NCI-H2227 (cell line): ENCODE measurements around the gene DHX9.

Experiments used
- DNase-seq: peaks from one replicate; lab custom pipeline; 2025; ENCODE audit not compliant: unreplicated experiment; lab: John Stamatoyannopoulos, UW

DHX9 gene

DNA sequence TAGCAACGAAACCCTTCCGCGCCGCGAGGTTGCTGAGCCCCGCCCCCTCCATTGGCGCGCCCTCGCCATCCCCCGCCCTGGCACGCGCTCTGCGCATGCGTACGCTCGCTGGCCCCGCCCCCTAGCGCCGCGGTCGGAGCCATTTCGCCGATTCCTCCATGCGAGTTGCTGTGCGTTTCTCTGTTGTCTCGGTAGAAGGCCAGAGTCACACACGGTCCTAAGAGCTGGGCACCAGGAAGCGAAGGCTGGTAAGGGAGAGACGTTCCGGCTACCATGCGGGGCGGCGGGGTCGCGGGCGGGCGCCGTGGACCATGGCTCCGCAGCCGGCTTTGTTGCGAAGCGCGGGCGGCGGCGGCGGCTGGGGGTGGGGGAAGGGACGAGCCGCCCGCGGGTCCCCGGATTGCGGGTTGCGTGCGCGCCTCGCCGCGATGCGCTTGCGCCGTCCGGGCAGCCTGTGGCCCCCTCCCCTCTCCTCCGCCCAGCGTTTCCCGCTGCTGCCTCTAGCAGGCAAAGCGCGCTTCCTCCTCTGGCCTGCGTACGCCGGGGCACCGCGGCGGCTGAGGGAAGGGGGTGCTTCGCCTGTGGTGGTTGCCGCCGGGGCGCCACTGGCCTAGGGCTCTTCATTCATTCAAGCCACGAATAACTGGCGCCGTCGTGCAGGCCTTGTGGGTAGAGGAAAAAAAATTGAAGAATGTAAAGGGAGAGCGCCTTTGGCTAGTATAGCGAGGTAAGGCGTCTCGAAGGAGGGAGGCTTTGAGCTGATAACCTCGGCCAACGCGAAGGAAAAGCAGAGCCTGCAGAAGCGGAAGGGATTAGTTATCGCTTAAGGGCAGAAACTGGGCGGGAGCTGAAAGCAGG is at the start of gene DHX9:
TSS of gene DHX9 (plus strand) at position 139 of the 858 bp plus-strand sequence. CDS start 3,220 bp downstream, outside the sequence.
- peak; percentile 97 for DNase-seq

DNA sequence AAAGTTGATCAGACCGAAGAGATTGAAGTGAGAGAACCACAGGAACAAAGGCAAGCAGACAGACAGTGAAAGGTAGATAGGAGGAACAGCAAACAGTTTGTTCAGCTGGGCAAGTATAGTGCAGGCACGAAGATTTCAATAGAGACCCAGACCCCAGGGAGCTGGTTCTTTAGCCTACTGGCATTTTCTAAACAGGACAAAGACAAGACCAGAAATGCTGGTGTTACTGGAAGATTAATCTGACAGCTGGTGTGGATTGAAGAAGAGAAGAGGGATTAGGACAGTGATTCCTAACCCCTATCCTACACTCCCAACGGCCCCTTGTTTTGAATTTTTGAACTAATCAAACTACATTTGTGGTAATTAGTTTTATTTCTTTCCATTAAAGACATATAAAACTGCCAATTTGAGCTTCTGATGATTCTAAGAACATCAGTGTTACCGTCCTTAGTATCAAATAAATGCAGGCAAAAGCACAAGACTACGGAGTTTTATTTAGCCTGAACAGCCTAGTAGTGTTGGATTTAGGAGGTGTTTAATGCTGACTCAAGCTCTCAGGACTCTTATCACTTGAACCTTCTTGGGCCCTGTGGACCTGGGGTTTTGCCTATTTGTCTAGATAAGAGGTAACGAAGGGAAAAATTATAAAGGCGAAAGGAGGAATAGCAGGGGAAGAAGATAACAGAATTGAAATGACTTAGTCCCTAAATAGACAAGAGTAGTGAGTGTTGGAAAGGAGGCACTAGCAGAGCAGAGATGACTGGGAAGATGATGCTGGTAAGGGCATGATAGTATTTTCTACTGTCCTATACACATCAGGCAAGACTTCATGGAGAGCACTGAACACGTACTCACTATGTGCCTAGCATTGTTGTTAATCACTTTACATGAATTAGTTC is 47.6 kb upstream of the DHX9 start:
- no peak for DNase-seq

DNA sequence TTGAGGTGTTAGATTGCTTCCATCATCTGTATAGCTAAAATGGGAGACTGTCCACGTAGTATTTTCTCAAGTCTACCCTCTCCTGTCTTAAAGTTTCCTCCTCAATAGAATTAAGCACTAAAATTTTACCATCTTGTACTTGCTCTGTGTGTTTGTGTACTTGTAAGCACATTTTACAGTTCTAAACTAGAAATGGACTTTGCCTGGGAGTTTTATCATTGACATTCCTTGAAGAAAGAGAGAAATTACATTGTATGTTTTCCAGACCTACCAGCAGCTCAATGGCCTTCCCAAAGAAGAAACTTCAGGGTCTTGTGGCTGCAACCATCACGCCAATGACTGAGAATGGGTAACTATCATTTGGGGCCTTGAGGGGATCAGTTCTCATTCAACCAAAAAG is 45.1 kb upstream of the DHX9 start:
- DNase-seq, result no peak

DNA sequence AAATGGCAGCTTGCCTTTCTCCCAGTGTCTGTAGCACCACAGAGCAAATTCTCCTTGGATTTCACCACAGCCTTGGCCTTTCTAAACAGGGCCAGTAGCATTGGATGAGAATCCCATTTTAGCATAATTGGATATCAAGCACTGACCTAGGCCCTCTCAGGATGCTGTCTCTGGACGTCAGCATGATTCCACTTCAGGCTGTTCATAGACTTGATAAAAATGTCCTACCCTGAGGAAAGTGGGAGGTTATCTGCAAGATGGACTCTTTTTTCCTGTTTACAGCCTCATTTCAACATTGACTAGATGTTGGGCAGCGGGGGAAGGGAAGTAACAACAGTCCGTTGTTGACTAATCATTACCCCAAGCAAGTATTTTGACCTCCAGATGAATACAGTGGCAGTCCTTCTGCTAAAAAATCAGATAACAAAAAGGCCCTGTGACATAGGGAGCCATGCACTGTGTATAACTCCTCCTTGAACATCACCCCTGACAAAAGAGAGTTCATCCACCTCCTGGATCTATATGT is 44.4 kb upstream of the DHX9 start:
- DNase-seq, result no peak

DNA sequence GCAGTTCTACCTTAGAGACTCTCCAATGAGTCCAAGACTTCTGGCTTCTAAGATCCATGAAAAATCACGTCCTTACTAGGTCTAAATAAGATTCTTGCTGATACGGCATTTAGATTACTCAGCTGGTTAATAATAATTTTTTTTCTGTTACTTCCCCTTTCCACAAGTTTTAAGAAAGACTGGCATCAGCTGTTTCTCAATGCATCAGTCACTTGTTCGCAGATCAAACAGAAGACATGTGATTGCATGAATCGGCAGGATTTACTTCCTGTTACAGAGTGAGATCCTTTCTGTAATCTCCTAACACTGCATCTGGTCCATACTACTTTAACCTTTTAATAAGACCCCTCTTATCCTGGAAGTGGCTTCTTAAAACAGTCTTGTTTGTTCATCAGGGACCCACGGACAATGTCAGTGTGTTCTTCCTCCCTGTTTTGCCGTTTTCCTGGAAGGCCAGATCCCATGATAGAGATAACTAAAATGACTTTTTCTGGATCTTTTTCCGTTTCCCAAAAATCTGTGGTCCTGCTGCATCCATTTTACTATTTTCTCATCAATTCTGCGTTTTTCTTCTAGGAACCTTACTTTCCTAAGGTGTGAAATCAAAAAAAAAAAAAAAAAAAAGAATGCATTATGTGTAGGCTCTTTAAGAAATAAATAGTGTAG is 43.5 kb upstream of the DHX9 start:
- no peak for DNase-seq

DNA sequence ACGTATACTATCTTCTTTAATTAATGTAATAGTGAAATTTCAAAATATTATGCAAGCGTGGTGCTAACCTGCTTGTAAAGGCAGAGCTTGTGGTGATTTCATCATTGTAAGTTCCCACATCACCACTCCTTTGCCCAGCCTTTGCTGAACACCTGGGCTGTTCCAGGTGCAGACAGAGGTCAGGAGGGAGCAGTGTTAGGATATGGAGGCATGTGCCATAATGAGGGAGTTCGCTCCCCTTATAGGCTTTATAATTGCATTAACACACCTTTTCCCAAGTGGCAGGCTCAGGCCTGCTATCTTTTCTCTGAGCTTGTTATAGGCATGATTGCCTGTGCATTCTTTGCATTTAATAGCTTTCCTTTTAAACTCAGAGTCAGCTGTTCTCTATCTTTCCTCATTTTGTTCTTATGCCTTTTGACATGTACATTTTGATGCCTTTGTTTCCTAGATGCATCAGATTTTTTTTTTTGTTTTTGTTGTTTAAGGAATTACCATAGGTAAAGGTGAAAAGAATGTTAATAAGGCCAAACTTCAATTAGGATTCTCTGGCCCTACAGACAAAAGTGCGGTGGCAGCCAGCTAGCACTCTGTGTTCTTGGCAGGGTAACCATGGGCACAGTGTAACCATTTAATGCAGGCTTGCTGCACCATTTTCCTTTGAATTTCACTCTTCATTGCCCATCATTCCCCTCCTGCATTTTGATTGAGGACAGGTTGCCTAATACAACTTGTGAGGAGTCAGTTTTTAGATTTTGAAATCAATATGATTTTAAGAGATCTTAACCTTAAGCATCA is 36.9 kb upstream of the DHX9 start:
- DNase-seq, result no peak

DNA sequence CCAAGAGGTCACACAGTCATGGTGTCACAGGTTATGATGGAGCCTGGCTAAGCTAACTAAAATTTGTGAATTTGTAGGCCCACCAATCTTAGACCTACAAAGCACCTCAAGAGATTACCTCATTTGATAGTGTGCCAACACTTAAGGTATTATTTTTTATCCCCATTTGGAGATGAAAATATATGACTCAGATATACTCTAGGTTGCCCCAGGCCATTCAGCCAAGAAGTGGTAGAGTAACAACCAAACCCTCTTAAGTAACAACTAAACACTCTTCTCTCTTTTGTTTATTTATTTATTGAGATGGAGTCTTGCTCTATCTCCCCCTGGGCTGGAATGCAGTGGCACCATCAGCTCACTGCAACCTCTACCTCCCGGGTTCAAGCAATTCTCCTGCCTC is 35.3 kb upstream of the DHX9 start:
- DNase-seq, result no peak

DNA sequence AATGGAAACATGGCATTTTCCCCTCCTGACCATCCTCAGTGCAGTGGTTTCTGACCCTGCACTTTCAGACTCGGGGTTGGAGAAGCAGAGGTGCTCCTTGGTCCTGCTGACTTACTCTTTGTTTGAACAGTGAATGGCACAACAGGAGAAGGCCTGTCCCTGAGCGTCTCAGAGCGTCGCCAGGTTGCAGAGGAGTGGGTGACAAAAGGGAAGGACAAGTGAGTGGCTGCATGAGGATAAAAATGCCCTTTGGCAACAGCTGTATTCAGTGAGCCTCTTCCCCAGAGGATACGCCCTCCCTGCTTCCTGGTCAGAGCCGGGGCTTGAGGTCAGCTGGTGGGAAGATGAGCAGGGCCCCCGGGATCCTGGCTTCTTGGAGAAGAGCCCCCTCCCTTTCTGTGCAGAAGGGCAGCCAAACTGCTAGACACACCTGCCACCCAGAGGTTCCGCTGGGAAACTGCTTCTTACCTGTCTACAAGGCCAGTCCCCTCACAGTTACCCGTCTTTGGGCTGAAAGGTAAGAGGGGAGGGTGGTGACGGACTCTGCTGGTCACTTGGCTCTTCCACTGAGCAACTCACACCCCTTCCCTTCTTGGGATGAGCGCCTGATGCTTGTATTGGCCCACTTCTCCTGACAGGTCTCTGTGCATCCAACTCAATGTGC is 33.0 kb upstream of the DHX9 start:
- peak; percentile 10 for DNase-seq

DNA sequence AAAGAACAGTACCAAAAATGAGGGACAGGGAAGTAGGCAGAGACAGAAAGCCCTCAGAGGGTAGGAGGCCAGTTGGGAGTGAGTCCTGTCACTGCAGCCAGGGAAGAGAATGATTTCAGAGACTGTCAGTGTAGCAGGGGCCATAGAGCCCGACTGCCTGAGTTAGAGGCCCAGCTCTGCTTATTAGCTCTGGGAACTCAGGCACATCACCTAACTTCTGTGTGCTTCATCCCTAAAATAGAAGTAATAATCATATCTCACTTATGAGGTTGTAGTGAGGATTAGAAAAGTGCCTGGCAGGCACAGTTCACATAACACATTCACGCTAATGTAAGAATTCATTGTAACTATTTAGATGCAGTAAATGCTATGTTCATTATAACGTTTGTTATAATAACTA is 31.2 kb upstream of the DHX9 start:
- no peak for DNase-seq

DNA sequence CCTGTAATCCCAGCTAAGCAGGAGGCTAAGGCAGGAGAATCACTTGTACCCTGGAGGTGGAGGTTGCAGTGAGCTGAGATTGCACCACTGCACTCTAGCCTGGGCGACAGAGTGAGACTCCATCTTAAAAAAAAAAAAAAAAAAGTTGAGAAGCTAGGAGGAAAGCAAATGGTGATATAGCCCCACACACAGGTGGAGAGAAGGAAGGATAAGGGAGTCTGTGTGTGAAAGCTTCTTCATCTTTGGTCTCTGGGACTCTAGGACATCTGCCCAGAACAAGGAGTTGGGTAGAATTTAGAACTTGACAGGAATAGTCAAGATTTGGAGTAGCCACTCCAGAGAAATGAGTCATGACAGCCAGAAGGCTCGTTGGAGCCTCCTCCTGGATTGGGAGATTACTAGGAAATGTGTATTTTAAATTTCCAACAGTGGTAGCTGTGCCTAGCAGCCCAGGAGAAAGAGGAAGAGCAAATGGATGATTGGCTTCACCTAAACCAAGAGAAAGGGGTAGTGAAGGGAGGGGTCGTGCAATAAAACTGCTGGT is 29.7 kb upstream of the DHX9 start:
- no peak for DNase-seq

DNA sequence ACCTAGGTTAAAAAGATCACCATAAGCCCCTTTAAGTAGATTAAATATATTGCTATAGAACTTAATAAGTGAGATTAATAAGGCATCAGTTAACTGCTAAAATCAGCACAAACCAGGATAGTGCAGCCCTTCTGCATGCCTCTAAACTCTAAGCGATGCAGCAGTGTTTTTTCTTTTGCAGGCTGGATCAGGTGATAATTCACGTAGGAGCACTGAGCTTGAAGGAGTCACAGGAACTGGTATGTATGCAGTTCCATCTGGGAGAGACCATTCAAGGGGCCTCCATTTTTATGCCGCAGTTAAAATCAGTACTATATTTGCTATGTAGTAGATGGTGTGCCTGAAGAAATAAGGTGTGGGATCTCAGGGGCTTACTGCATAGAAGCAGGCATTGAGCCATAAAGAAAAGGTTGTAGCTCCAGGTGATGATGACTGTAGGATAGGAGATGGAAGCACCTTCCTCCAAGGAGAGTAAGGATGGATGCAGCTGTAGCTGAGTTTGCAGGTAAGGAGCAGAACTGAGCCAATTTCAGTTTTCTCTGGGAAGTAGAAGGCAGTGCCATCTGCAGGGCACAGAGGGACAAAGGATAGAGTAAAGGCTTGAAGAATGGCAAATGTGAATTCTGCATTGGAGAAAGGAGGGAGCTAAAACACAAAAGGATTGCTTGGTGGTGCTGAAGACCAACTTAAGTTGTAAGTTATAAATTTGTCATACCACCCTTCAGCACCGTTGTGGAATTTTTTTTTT is 27.0 kb upstream of the DHX9 start:
- DNase-seq, result peak; percentile 19

DNA sequence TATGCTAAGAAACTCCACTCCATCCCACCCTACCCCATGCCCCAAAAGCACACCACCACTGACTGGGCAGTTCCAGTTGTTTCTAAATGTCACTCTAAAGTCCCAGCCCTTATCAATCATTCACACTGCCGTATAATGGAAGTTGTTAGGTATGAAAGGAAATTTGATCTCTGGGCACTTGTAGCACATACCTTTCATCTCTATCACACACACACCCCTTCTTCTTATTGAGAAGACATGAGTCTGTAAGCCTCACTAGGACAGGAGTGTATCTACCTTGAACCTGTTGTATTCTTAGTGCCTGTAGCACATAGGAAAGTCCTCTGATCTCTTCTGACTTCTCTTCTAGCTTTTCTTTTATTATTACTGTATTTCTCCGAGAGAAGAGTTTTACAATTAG is 22.3 kb upstream of the DHX9 start:
- no peak for DNase-seq

DNA sequence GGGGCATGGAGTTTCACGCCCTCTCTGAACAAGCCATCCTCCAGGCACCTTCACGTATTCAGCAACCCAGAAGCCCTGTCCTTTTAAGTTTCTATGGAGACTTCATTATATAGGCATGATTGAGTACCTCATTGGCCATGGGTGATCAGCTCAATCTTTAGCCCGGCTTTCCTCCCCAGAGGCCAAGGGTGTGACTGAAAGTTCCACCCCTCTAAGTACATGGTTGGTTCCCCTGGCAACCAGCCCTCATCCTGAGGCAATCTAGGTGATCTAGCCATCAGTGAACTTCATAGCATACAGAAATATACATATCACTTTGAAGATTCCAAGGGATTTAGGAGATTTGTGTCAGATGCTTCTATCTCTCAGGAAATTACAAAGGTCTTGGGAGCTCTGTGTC is 21.3 kb upstream of the DHX9 start:
- DNase-seq, result no peak

DNA sequence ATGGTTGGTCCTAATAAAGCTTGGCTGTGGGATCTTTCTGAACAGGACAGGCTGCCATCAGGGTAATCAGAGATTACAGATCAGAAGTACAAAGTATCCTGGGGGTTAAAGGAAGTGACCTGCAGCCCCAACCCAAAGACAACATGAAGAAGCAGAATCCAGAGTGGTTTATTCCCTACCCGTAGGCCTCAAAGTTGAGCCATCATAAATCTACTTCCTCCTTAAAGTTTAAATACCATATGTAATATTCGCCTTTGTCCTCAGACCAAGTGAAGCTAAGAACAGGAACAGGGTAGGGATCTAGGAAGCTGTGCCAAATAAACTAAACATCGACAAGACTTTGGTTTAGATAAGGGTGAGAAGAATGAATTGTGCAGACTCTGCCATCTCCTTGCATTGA is 15.9 kb upstream of the DHX9 start:
- DNase-seq, result no peak

DNA sequence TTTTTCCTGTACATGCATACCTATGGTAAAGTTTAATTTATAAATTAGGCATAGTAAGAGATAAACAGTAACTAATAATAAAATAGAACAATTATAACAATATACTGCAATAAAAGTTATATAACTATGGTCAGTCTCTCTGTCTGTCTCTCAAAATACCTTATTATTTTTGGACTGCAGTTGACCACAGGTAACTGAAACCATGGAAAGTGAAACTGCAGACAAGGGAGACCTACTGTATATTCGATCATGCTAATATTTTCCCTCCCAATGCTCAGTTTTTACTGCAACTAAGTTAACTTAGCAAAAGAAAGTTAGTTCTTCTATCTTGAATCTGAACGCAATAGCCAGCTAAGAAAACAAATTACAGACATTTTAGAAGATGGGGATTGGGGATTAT is 12.3 kb upstream of the DHX9 start:
- DNase-seq, result no peak

DNA sequence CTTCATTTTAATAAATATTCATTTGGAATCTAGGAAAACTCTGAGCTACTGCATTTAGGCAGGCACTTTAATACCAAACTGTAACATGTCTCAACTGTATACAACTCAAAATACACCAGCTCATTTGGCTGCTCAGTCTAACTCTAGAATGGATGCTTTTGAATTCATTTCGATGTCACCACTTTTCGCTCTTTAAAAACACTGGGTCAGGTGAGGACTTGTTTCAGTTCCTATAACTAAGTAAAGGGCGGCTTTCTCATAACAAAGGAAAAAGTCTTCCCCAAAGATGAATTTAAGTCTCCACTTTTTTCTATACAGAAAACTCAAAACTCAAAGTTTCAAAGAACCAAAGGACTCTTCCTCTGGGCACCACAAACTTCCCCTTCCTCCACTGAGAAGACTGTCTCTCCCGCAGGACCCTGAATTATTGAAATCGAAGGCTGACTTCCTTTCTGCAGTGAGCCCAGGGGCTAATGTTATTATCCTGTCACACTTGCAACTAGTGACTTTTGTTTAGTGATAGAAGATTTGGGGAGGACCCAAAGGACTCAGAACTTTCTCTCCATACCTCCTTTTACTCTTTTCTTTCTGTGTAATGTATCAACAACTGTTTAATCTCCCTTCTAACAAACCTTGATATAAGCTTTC is 9.7 kb upstream of the DHX9 start:
- DNase-seq, result no peak

DNA sequence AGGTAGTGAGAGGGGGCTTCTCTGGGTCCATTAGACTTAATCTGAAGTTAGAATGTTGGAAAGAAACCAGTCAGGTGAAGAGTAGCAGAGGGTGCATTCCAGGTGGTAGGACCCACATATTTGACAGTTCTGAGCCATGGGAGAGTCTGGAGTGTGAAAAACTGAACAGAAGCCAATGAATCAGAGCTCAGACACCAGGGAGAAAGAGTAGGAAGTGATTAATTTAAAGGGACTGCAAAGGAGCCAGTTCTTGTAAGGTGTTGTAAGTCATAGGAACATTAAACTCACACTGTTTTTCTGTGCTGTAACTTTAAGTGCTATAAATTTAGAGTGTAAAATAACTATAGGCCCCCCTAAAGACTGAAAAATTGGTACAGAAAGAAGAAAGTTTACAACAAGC is 5.9 kb upstream of the DHX9 start:
- DNase-seq, result no peak

DNA sequence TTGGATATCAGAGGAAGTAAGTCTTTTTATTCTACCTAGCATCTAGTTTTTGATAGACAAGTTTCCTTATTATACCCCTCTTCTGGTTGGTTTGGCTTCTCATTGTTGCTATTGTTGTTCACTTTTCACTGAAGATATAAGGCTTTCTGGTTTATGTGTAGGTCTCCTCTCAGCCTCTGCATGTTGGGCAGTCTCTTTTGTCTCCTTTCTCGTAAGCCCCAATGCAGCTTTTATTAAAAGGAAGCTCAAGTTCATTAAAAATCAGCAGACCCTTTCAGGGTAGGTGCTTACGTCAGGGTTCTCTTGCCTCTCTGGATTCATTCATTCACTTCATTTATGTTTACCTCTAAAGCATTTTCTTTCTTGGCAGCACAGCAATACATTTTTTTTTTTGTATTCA is 4.8 kb upstream of the DHX9 start:
- DNase-seq, result no peak

DNA sequence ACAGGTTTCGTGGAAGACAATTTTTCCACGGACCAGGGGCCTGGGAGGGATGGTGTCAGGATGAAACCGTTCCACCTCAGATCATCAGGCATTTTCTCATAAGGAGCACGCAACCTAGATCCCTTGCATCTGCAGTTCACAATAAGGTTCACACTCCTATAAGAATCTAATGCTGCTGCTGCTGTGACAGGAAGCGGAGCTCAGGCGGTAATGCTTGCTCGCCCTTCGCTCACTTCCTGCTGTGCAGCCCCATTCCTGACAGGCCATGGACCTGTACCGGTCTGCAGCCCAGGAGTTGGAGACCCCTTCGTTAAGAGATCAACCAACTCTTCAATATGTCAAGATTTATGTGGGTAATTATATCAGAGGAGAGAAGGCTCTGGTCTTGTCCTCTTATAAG is 3.3 kb upstream of the DHX9 start:
- DNase-seq, result no peak
